Measurements from ENCODE around the gene LCN10. TPM values are rescaled to one million over a fixed set of nuclear protein-coding genes. Genes with fewer than 3 reads are reported as not detected.

Gene LCN10
- total and polyA plus RNA-seq, 2 donors (not counting 3 experiments of a cell fraction or from before 2014, with no cell fraction given) = not detected

- DNase-seq (ENCODE audit: low read depth, low spot score) (no peak), FAIRE-seq (no peak)
- ChIA-PET CTCF (interaction anchor here (1.3 to 1.8 kb wide), 2 partner anchors 10 to 19 kb away, joined by 3 to 7 read pairs; no protein-coding TSS in a partner anchor), POLR2A (no interaction called here)
- Histone ChIP-seq H3K4me3 (replicated peaks in 1 of 3; ENCODE audit: insufficient read depth in 1 of 3, low read depth in 1 of 3, low read length in 3 of 3) (no peak overlapping the region), H2AFZ (ENCODE audit: low read depth, low read length) (no peak overlapping the region), H3K9me1 (replicated peaks; ENCODE audit: control insufficient read depth, extremely low read depth, insufficient read depth, low read length) (no peaks in the 10 kb centered on the region), H3K4me1 (ENCODE audit: control insufficient read depth, extremely low read depth, insufficient read depth, low read length) (no peaks in the 10 kb centered on the region), H3K4me2 (ENCODE audit: insufficient read depth, low read length) (no peak overlapping the region), H3K27ac (ENCODE audit: insufficient read depth, low read depth, low read length) (no peak overlapping the region), H3K9ac (replicated peaks; ENCODE audit: extremely low read depth, insufficient read depth, low read length) (no peak overlapping the region), H3K9me3 (replicated peaks; ENCODE audit: control insufficient read depth, insufficient read depth, low read length) (no peaks in the 10 kb centered on the region), H3K27me3 (ENCODE audit: control insufficient read depth in 2 of 2, insufficient read depth in 2 of 2, low read length in 2 of 2) (no peaks in the 10 kb centered on the region), H3K36me3 (ENCODE audit: control insufficient read depth in 2 of 2, extremely low read depth in 1 of 2, insufficient read depth in 2 of 2, low read length in 2 of 2) (no peaks in the 10 kb centered on the region), H3K79me2 (ENCODE audit: control insufficient read depth, insufficient read depth, low read length) (peaks cover 1% of the 10 kb centered on the region), H4K20me1 (replicated peaks; ENCODE audit: control insufficient read depth, extremely low read depth, insufficient read depth, low read length) (no peaks in the 10 kb centered on the region)
- TF ChIP-seq POLR2AphosphoS5 (IDR thresholded peaks at IDR 0.05; ENCODE audit: insufficient read depth, low read depth, low read length) = no peak
- TF ChIP-seq, protein P1, sequence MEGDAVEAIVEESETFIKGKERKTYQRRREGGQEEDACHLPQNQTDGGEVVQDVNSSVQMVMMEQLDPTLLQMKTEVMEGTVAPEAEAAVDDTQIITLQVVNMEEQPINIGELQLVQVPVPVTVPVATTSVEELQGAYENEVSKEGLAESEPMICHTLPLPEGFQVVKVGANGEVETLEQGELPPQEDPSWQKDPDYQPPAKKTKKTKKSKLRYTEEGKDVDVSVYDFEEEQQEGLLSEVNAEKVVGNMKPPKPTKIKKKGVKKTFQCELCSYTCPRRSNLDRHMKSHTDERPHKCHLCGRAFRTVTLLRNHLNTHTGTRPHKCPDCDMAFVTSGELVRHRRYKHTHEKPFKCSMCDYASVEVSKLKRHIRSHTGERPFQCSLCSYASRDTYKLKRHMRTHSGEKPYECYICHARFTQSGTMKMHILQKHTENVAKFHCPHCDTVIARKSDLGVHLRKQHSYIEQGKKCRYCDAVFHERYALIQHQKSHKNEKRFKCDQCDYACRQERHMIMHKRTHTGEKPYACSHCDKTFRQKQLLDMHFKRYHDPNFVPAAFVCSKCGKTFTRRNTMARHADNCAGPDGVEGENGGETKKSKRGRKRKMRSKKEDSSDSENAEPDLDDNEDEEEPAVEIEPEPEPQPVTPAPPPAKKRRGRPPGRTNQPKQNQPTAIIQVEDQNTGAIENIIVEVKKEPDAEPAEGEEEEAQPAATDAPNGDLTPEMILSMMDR (IDR thresholded peaks at IDR 0.05; ENCODE audit: extremely low read depth in 1 of 2, insufficient read depth in 1 of 2, low read depth in 1 of 2, low read length in 2 of 2) = no peak
- no peak for TF ChIP-seq POLR2A (IDR thresholded peaks at IDR 0.05; ENCODE audit: low read depth, low read length)
- no peak for TF ChIP-seq JUN (IDR thresholded peaks at IDR 0.05; ENCODE audit: borderline replicate concordance, insufficient read depth, insufficient read length, low read depth)
- dilution Hi-C loops (cut with MboI; ENCODE audit: extremely low pct_ligation_motif_present, low sequenced_read_pairs) (no loop called here), intact Hi-C loops (cut with micrococcal nuclease) (no loop called here)
- BruUV-seq (replicated peaks) = no TSS peak
Measured at GRCh38 chr9:136707849-136708517, 34.8 kb downstream of the LCN10 start.

DNA sequence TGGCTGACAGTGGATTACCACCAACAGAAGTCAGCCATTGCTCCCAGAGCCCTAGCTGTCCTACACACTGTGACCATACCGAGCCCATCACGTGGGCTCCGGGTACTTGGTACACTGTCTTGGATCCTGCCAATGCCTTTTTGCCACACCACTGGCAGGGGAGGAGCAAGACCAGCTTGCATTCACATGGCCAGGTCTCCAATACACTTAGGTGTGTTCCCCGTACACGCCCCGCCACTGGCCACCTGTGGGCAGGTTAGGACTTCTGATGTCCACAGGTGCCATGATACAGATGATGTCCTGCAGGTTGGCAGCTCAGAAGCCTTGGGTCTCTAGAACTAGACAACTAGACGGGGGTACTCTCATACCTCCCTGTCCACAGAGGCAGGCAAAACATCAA, 35.7 kb downstream of the LCN10 start:
- Histone ChIP-seq H4K20me1 (replicated peaks; ENCODE audit: control insufficient read depth, extremely low read depth, insufficient read depth, low read length) (no peaks in the 10 kb centered on the region), H3K27ac (ENCODE audit: insufficient read depth, low read depth, low read length) (no peak overlapping the region), H3K4me2 (ENCODE audit: insufficient read depth, low read length) (no peak overlapping the region), H3K4me1 (ENCODE audit: control insufficient read depth, extremely low read depth, insufficient read depth, low read length) (no peaks in the 10 kb centered on the region), H2AFZ (ENCODE audit: low read depth, low read length) (no peak overlapping the region), H3K36me3 (ENCODE audit: control insufficient read depth in 2 of 2, extremely low read depth in 1 of 2, insufficient read depth in 2 of 2, low read length in 2 of 2) (no peaks in the 10 kb centered on the region), H3K27me3 (ENCODE audit: control insufficient read depth in 2 of 2, insufficient read depth in 2 of 2, low read length in 2 of 2) (no peaks in the 10 kb centered on the region), H3K9me3 (replicated peaks; ENCODE audit: control insufficient read depth, insufficient read depth, low read length) (no peaks in the 10 kb centered on the region), H3K9me1 (replicated peaks; ENCODE audit: control insufficient read depth, extremely low read depth, insufficient read depth, low read length) (no peaks in the 10 kb centered on the region), H3K4me3 (replicated peaks in 1 of 3; ENCODE audit: insufficient read depth in 1 of 3, low read depth in 1 of 3, low read length in 3 of 3) (no peak overlapping the region), H3K9ac (replicated peaks; ENCODE audit: extremely low read depth, insufficient read depth, low read length) (no peak overlapping the region), H3K79me2 (ENCODE audit: control insufficient read depth, insufficient read depth, low read length) (no peaks in the 10 kb centered on the region)
- BruUV-seq (replicated peaks) = no TSS peak
- intact Hi-C loops (cut with micrococcal nuclease) = no loop called here
- TF ChIP-seq GATA2 (IDR thresholded peaks at IDR 0.05; ENCODE audit: insufficient read depth, insufficient read length, low read depth, low read length) (no peak), MYC (IDR thresholded peaks at IDR 0.05; ENCODE audit: low read depth, low read length) (no peak), MAX (IDR thresholded peaks at IDR 0.05; ENCODE audit: insufficient read depth, insufficient read length) (no peak), POLR2AphosphoS5 (IDR thresholded peaks at IDR 0.05; ENCODE audit: insufficient read depth, low read depth, low read length) (no peak), FOS (IDR thresholded peaks at IDR 0.05; ENCODE audit: borderline replicate concordance, insufficient read depth, low read length) (no peak), JUN (IDR thresholded peaks at IDR 0.05; ENCODE audit: borderline replicate concordance, insufficient read depth, insufficient read length, low read depth) (no peak), EZH2 (IDR thresholded peaks at IDR 0.05; ENCODE audit: borderline replicate concordance, low read depth, low read length, severe bottlenecking) (no peak), POLR2A (IDR thresholded peaks at IDR 0.05; ENCODE audit: low read depth, low read length) (no peak)
- TF ChIP-seq, protein P1 (IDR thresholded peaks at IDR 0.05; ENCODE audit: extremely low read depth in 1 of 2, insufficient read depth in 1 of 2, low read depth in 1 of 2, low read length in 2 of 2) = no peak
- dilution Hi-C loops (cut with MboI; ENCODE audit: extremely low pct_ligation_motif_present, low sequenced_read_pairs) = no loop called here
- DNase-seq (ENCODE audit: low read depth, low spot score) = no peak
- POLR2A ChIA-PET = interaction anchor here (0.6 kb wide), 1 partner anchor 59 kb away, joined by 3 read pairs; no protein-coding TSS in a partner anchor
- FAIRE-seq = no peak
- CTCF ChIA-PET = interaction anchor here (1.3 to 1.8 kb wide), 2 partner anchors 17 to 18 kb away, joined by 4 to 7 read pairs; no protein-coding TSS in a partner anchor
